Mucosa of rectum (tissue), 2 donors: ENCODE results near the gene PHLDB1.
A peak's percentile ranks its signal among the peaks of the same experiment; 100 is the strongest.

Source experiments
- H3K27ac ChIP-seq, 2 donors: one replicate each; pipeline ENCODE4 v1.7.0; 2013; ENCODE audit warnings: inconsistent platforms in 2 of 2, low read depth in 2 of 2, low read length in 2 of 2
- H3K27me3 ChIP-seq, 2 donors: one replicate each; pipeline ENCODE4 v1.7.0; 2013; ENCODE audit warnings: low read length in 2 of 2; ENCODE audit not compliant: control insufficient read depth in 2 of 2, insufficient read depth in 2 of 2
- H3K36me3 ChIP-seq, 2 donors: one replicate each; pipeline ENCODE4 v1.7.0; 2013; ENCODE audit warnings: low read length in 2 of 2; ENCODE audit not compliant: control insufficient read depth in 2 of 2, insufficient read depth in 2 of 2
- H3K4me1 ChIP-seq, 2 donors: one replicate each; pipeline ENCODE4 v1.7.0; 2013; ENCODE audit warnings: low read length in 2 of 2, mild to moderate bottlenecking in 1 of 2; ENCODE audit not compliant: control insufficient read depth in 2 of 2, insufficient read depth in 2 of 2
- H3K4me3 ChIP-seq, 2 donors: one replicate each; pipeline ENCODE4 v1.7.0; 2013; ENCODE audit warnings: low read length in 2 of 2
- H3K9ac ChIP-seq, 2 donors: one replicate each; pipeline ENCODE4 v1.7.0; 2013; ENCODE audit warnings: low read length in 2 of 2, low read depth in 1 of 2, mild to moderate bottlenecking in 1 of 2
- H3K9me3 ChIP-seq, 2 donors: one replicate each; pipeline ENCODE4 v1.7.0; 2013; ENCODE audit warnings: low read length in 2 of 2; ENCODE audit not compliant: control insufficient read depth in 2 of 2
- donor health status: healthy.
- donor health status: Normal muscosa, but diverticular disease.

The PHLDB1 gene

DNA sequence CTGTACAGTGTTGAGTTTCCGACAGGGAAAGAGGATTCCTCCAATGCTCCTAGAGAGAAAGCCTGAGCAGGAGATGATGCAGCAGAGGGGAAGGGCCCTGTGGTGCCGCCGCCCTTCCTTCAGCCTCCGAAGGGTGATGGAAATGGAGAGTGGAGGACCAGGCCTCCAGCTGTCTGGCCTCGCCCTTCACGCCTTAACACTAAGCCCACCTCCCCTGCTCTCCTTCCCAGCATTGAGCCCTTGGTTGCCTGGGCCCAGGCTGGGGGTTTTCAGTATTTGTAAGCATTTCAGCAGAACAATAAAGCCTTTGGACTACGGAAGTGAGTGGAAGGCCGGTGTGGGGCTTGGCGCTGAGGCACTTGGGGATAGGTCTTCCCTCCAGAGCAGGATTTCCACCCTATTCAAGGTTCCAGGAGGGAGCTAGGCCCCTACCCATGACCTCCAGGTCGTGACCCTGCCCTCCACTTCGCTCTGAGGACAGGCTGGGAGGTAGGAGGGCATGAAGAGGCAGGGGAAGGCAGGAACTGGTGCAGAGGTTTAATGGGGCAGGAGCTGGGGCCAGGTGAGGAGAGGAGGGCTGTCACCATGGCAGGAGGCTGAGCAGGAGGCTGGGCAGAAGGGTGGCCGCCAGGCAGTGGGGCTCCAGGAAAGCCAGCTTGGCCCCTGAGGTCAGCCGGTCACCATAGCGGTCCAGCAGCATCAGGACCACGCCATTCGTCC, 50.5 kb downstream of the PHLDB1 start:
- Histone ChIP-seq H3K9me3 (no peaks in the 10 kb centered on the region), H3K27ac (no peak overlapping the region), H3K9ac (no peak overlapping the region), H3K27me3 (no peaks in the 10 kb centered on the region), H3K4me1 (peaks cover 11 to 13% of the 10 kb centered on the region in 2 donors), H3K4me3 (no peak overlapping the region), H3K36me3 (peaks cover 28 to 37% of the 10 kb centered on the region in 2 donors)

DNA sequence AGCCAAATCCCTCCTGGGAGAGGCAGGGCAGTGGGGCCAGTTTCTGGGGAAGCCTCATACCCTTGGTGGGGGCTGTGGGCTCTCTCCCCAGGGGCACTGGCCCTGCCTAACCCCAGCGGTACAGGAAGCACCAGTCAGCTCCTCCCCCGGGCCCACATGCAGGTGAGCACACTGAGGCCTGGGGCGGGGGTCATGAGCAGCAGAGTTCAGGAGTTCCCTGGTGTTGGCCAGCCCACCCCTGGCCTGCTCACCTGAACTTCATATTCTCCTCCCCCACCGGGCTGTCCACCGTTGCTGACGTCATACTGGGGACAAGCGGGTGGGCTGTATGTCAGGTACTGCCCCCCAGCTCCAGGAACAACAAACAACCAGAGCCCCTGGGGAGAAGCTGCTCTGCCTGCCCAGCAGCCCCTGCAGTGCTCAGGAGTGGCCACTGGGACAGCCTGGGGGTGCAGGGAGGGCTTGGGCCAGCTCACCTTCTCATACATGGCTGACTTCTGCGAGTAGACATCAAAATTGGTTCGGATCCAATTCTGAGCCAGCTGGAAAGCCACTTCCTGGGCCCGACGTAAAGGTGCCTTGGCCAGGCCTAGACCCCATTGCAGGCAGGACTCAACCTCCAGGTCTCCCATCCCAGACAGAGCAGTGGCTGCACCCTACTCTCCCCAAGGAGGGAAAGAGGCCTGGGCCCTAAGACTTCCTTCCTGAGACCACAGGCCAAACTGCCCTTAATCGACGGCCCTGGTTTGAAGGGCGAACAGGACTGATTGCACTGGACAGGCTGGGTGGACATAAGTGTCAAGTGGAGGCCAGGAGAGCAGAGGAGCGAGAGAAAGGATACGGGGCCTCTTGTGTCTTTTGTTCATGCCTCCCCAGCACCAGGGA, 51.3 kb downstream of the PHLDB1 start:
- no peak overlapping the region for H3K27ac ChIP-seq
- no peaks in the 10 kb centered on the region for H3K27me3 ChIP-seq
- H3K4me1 ChIP-seq, result peaks cover 11 to 13% of the 10 kb centered on the region in 2 donors
- peak overlapping the region in 1 of 2 donors; percentile 23 for H3K9ac ChIP-seq
- H3K9me3 ChIP-seq, result no peaks in the 10 kb centered on the region
- no peak overlapping the region for H3K4me3 ChIP-seq
- H3K36me3 ChIP-seq, result peaks cover 24 to 29% of the 10 kb centered on the region in 2 donors

DNA sequence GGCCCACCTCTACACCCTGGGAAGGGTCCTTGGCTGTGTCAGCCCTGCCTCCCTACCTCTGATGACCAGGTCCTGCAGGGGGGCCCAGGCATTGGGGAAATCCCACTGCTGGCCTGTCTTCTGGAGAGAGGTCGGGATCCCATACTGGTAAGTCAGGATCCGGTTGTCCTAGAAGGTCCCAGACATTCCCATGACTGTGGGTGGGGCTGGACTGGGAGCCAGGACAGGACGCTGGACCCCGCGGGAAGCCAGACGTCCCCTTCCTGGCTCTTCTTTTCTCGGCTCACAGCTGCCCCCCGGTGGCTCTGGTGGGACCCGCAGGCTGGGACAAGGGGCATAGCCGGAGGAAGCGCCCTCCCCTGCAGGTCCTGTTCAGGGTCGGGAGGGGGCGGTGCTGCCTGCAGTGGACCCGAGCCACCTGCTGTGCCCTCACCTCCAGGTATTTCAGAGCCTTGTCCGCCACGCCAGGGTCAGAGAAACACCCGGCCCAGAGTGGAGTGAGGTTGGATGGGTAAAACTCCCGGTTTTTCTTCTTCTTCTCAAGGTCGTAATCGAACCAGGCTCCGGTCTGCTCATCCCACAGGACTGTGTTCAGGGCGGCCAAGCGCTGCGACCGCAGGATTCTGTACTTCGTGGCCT, 52.0 kb downstream of the PHLDB1 start:
- no peak overlapping the region for H3K4me3 ChIP-seq
- peaks cover 11 to 13% of the 10 kb centered on the region in 2 donors for H3K4me1 ChIP-seq
- peaks cover 19 to 24% of the 10 kb centered on the region in 2 donors for H3K36me3 ChIP-seq
- H3K9me3 ChIP-seq, result no peaks in the 10 kb centered on the region
- no peak overlapping the region for H3K27ac ChIP-seq
- no peaks in the 10 kb centered on the region for H3K27me3 ChIP-seq
- H3K9ac ChIP-seq, result peak overlapping the region in 1 of 2 donors; percentile 23

- no peak overlapping the region for H3K27ac ChIP-seq
- peaks cover 19 to 24% of the 10 kb centered on the region in 2 donors for H3K36me3 ChIP-seq
- no peak overlapping the region for H3K4me3 ChIP-seq
- peaks cover 11 to 13% of the 10 kb centered on the region in 2 donors for H3K4me1 ChIP-seq
- no peaks in the 10 kb centered on the region for H3K27me3 ChIP-seq
- no peaks in the 10 kb centered on the region for H3K9me3 ChIP-seq
- peak overlapping the region in 1 of 2 donors; percentile 23 for H3K9ac ChIP-seq
Observed at GRCh38 chr11:118659953-118660680, 52.7 kb downstream of the PHLDB1 start.

GRCh38 chr11:118660681-118661424, 53.4 kb downstream of the PHLDB1 start:
- Histone ChIP-seq H3K27me3 (no peaks in the 10 kb centered on the region), H3K9ac (no peak overlapping the region), H3K4me3 (no peak overlapping the region), H3K36me3 (peaks cover 13 to 18% of the 10 kb centered on the region in 2 donors), H3K9me3 (no peaks in the 10 kb centered on the region), H3K27ac (no peak overlapping the region), H3K4me1 (peaks cover 11 to 13% of the 10 kb centered on the region in 2 donors)

DNA sequence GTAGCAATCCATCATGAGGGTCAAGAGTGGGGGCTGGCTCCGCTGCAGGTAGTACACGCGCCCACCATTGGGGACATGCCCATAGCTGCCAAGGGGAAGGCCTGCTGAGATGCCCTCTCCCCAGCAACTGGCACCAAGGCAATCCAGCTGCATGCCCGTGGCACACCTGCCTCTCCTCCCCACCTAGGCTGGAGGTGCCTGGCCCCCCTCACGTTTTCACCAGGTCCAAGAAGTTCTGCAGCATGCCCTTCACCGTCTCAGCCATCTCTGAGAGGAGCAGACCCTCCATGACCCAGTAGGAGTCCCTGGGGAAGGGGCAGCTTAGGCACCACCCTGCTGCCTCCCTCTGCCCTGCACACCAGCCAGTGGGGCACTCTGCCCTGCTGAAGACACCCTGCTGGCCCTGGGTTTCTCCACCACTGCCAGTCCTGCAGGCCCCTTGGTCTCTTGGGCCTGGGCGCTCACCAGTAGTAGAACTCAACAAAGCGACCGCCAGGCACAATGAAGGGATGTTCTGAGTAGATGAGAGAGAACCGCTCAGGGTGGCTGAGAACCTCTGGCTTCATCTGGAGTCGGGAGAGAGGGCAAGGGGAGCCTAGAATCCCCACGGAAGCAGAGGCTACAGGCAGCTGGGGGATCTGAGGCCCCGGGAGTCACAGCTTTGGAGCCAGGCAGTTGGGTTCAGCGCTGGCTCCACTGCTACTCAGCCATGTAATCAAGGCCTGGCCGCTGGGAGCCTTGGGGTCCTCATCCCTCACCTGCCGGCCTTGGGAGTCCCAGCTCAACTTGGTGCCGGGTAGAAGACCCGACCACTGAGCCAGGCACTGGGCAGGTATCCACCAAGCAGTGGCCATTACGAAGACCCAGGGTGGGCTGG, 54.2 kb downstream of the PHLDB1 start:
- no peaks in the 10 kb centered on the region for H3K9me3 ChIP-seq
- H3K4me1 ChIP-seq, result peaks cover 11 to 13% of the 10 kb centered on the region in 2 donors
- H3K27me3 ChIP-seq, result no peaks in the 10 kb centered on the region
- no peak overlapping the region for H3K9ac ChIP-seq
- H3K27ac ChIP-seq, result no peak overlapping the region
- H3K36me3 ChIP-seq, result peaks cover 8 to 10% of the 10 kb centered on the region in 2 donors
- no peak overlapping the region for H3K4me3 ChIP-seq

DNA sequence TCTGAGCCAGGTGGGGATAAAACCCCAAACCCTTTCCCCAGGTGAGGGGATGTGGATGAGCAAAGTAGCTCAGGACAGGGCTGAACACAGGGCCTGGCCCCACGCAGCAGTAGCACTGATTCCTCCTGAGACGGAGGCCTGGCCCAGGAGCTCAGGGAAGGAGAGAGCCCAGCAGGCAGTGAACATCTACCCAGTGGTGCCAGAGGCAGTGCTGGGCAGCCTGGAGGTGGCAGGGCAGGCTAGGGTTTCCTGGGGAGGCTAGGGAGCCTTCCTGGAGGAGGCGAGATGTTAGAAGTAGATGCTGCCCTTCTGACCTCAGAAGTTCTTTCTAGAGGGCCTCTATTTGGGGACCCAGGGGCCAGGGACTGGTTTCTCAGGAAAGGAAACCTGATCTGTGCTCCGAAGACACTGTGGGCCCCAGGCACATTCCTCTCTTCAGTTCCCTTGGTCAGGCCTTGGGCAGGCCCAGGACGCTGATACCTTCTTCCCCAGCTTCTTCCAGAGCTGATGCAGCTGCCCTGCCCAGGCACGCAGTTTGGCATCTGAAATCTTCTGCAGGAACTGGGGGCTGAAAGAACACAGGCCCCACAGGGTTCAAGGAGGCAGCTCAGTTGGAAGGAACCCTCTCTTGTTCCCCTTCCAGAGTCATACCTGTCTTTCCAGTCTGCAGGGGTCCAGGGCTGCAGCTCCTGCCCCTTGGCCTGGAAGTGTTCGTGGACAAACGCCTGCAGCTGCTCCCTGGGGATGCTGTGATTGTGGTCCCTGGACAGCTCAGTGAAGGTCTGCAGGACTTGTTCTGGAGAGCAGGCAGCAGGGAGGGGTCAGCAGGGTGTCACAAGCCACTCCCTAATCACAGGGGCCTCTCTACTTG, 55.2 kb downstream of the PHLDB1 start:
- no peak overlapping the region for H3K9ac ChIP-seq
- H3K4me3 ChIP-seq, result no peak overlapping the region
- no peak overlapping the region for H3K27ac ChIP-seq
- peaks cover 0 to 4% of the 10 kb centered on the region in 2 donors for H3K36me3 ChIP-seq
- H3K9me3 ChIP-seq, result no peaks in the 10 kb centered on the region
- no peaks in the 10 kb centered on the region for H3K27me3 ChIP-seq
- H3K4me1 ChIP-seq, result peaks cover 11 to 13% of the 10 kb centered on the region in 2 donors

GRCh38 chr11:118663381-118663780, 56.0 kb downstream of the PHLDB1 start:
- H3K9me3 ChIP-seq, result no peaks in the 10 kb centered on the region
- no peak overlapping the region for H3K27ac ChIP-seq
- H3K27me3 ChIP-seq, result no peaks in the 10 kb centered on the region
- H3K36me3 ChIP-seq, result no peaks in the 10 kb centered on the region
- no peak overlapping the region for H3K4me3 ChIP-seq
- no peak overlapping the region for H3K9ac ChIP-seq
- peaks cover 11 to 13% of the 10 kb centered on the region in 2 donors for H3K4me1 ChIP-seq
